Measurements from ENCODE around the gene FUT2.

FUT2 gene

DNA sequence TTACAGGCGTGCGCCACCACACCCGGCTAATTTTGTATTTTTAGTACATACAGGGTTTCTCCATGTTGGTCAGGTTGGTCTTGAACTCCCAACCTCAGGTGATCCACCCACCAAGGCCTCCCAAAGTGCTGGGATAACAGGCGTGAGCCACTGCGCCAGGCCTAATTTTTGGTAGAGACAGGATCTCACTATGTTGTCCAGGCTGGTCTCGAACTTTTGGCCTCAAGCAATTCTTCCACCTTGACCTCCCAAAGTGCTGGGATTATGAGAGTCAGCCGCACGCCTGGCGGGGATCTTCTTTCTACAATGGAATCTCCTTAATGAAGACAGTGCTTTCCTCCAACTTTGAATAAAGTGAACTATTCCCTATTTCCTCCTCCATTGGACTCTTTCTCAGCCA lies 38.9 kb downstream of the FUT2 start:
- no peak for DNase-seq

DNA sequence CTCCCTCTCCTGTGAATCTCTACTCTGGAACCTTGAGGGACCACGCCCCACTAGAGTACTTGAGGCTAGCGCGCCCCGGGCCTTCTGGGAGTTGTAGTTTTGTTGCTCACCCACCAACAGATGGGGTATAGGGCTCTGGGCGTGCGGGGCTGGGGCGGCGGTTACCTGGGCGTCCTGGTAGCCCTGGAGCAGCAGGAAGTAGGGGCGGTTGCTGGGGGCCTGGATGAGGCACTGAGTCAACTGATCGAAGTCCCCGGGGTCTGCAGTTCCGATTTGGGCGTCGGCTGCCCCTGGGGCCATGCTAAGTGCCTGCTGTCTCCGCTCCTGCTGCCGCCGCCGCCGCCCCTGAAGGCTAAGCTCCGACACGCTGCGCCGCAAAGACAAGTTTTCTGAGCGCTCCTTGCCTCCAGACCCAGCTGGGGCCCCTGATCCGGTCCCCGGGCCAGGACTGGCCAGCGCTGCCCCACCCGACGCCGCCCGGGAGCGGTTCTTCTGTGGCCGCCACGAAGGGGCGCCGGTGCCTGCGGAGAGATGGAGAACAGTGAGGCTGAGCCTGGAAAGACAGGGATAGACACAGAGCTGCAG lies 39.4 kb downstream of the FUT2 start:
- DNase-seq: no peak

DNA sequence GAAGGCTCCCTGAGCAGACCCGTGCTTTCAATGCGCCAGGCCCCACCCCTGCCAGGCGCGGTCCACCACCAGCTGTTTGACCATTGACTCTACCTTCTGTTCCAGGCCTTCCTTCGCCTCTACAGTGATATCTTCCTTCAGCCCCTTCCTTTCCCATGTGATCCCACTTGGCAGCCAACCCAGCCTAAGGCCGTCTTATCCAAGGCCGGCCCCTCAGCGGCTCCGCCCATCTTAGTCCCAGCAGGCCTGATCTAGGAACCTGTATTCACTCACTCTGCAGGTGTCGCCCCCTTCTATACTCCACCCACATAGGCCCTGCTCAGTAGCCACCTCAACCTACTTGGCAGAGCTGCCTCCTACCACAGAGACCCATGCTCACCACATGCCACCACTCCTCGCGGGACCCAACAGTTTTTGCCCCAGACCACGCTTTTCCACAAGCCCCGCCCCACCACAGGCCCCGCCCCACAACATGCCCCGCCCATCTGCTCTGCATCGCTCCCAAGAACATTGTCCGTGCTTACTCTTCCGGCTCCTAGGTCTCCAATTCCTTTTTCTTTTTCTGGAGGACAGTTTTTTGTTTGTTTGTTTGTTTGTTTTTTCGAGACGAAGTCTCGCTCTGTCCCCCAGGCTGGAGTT lies 41.7 kb downstream of the FUT2 start:
- DNase-seq: no peak

DNA sequence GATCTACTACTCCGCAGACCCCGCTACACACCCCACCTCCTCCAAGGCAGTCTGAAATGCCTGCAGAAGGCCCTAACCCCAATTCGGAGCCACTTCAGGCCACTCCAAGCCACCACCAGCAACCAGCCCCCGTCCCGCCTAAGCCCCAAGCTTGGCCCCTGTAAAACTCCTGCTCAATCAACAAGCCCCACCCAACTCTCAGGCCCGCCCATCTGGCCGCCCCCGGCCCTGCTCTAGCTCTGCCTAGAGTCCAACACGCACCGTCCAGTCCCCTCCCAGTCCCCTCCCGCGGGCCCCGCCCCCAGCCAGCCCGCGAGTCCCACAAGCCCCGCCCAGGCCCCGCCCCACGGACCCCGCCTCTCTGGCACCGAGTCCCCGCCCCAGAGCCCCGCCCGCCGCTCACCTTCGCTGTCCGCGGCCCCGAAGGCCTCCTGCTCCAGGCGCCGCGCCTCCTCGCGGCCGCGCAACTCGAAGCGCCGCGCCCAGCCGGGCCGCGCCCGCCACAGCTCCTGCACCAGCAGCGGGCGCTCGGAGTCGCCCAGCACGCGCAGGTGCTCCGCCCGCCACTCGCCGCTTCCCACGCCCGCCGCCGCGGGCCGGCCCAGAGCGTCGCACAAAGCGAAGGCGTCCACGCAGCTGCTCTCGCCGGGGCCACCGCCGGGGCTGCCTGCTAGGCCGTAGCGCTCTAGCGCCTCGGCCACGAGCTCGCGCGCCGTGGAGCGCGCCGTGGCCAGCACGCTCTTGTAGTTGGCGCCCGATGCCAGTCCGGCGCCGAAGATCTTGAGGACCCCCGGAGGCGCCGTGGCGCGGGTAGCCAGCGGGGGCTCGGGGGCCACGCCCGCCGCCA lies 43.0 kb downstream of the FUT2 start:
- peak; percentile 81 for DNase-seq

GRCh38 chr19:48739404-48740163 lies 43.8 kb downstream of the FUT2 start:
- peak; percentile 37 for DNase-seq

- no peak for DNase-seq
Observed at GRCh38 chr19:48740164-48740972, 44.6 kb downstream of the FUT2 start, which contains the start of gene RASIP1. Gene RASIP1 (minus strand): TSS chr19:48740610. CDS start chr19:48740282, 328 bp downstream.

GRCh38 chr19:48741129-48741999 lies 45.6 kb downstream of the FUT2 start:
- no peak for DNase-seq

DNA sequence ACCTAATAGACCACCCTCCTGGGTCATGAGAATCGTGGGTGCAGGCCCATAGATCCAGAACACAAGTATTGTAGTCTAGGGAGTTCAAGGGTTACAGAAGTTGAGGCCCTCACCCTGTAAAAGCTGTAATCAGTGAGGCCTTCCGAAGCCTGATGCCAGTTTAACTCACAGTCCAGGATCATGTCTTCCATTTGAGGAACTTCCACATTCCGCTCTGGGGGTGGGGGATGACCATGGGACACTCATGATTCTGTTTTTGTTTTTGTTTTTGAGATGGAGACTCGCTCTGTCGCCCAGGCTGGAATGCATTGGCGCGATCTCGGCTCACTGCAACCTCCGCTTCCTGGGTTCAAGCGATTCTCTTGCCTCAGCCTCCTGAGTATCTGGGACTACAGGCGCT lies 46.3 kb downstream of the FUT2 start:
- no peak for DNase-seq

DNA sequence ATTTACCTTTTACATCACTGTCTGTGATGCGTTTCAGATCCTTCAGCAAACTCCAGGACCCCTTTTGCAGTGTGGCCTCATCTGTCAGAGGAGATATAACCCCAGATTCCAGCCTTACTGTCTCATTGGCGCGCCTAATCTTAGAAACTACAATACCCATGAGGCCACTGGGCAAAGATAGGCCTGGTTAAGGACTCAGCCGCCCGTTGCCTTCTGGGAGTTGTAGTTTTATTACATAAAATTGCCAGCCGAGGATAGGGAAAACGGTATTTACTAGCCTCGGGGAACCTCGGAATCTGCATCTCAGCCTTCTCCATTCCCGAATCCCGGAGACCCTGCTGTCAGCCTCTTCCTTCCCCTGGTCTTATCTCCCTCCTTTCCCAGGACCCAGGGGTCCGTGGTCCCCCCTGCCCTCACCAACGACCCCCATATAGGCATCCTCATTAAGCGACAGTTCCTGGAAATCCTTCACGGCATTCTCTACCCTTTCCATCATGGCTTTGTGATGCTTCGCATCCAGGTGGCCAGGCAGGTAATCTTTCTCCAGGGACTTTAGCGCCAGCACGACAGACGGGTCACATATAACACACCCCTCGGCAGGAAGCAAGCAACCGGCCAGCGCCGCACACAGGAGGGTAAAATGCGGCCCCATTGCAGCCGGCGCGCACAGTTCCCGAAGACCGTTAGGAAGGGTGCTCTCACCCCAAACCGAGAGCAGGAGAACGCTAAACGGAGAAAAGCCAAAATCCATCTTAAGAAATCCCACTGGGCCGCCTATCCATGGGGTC lies 49.6 kb downstream of the FUT2 start:
- DNase-seq: peak; percentile 46

DNA sequence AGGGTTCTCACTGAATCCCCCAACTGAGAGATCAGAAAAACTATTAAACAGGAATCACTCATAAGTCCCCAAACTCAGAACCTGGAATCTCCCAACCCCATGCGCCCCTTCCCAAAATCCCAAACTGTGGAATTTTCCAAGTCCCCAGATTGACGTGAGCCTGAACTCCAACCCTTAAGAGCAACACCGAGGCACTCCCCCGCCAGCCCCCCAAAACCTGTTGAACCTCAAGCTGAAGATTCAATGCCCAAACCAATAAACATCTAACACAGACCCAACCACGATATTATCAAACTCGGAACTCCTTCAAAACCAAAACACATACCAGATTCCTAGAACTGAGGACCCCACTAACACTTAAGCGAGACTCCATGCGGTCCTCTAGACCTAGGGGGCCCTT lies 50.3 kb downstream of the FUT2 start:
- DNase-seq: no peak

- no peak for DNase-seq
Observed at GRCh38 chr19:48746738-48747575, 51.2 kb downstream of the FUT2 start, which contains the start of gene IZUMO1. Gene IZUMO1 (minus strand): TSS chr19:48746909. CDS start chr19:48745859, 1,050 bp downstream.

DNA sequence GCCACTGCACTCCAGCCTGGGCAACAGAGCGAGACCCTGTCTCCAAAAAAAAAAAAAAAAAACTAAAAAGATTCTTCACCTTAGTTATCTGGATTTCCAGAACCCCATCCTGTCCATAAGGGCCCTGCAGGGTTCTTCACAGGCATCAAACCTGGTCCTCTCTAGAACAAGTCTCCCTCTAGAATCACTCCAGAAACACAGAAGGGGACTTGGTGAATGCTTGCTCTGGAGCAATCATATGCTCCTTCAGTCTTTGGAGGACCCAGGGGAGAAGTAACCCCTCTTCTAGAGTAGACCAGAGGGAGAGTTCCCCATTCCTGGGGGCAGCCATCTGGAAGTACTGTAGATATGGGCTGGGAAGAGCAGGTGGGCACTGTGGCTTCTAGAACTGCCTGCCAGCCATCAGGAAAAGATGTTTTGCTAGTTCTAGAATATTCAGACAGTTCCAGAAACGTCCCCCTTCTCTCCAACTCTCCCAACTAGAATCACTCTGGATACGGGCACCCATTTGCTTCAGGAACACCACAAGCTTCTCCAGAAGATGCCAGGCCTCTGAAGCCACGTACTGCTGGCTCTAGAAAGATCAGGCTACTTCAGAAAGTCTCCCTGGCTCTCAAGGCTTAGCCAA lies 53.9 kb downstream of the FUT2 start:
- DNase-seq: no peak

GRCh38 chr19:48750351-48750750 lies 54.6 kb downstream of the FUT2 start:
- no peak for DNase-seq

DNA sequence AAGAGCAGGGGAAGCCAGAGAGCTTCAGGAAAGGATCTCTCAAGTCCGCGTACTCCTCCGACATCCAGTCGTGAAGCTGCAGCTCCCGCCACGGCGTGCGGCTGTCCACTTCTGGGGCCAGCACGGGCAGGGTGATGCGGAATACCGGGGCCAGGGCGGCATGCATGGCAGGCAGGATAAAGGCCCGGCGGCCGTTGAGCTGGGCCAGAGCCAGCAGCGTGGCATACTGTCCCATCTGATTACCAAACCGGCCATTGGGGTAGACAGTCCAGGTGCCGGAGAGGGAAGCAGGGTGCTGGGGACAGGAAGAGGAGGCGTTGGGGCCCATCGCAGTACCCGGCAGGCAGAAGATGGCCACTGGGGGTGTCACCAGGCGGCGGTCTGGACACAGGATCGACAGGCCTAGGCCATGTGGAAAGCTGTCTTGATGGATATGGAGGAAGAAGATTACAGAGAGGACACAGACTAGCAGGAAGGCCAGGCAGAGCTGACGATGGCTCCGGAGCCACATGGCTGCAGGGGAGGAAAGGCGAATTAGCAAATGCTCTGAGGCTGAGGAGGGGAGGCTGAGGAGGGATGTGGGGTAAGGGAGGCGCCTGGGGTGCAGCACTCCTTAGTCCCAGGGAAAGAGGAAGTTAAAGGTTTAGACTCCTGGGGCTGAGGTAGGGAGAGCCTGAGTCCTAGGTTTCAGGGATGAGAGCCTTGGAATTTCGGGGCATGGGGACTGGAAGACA lies 55.2 kb downstream of the FUT2 start:
- no peak for DNase-seq

DNA sequence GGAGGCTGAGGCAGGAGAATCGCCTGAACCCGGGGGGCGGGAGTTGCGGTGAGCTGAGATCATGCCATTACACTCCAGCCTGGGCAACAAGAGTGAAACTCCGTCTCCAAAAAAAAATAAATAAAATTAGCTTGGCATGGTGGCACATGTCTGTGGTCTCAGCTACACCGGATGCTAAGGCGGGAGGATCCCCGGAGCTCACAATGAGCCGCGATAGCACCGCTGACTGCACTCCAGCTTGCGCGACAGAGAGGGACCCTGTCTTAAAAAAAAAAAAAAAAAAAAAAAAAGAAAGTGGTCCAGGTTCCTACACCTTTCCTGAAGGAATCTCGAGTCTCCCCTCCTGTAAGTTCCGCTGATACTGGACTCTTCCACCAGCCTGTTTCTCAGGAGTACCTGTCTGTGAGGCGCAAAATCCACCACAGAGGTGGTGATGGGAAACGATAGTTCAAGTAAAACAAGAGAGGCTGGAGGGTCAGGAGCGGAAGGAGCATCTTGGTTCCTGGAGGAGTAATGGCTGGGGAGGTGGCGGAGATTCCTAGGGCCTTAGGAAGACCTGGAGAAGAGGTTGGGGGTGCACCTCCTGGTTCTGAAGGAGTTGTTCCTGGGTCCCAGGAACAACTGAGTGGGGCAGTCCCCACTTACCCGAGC lies 56.2 kb downstream of the FUT2 start:
- DNase-seq: no peak

DNA sequence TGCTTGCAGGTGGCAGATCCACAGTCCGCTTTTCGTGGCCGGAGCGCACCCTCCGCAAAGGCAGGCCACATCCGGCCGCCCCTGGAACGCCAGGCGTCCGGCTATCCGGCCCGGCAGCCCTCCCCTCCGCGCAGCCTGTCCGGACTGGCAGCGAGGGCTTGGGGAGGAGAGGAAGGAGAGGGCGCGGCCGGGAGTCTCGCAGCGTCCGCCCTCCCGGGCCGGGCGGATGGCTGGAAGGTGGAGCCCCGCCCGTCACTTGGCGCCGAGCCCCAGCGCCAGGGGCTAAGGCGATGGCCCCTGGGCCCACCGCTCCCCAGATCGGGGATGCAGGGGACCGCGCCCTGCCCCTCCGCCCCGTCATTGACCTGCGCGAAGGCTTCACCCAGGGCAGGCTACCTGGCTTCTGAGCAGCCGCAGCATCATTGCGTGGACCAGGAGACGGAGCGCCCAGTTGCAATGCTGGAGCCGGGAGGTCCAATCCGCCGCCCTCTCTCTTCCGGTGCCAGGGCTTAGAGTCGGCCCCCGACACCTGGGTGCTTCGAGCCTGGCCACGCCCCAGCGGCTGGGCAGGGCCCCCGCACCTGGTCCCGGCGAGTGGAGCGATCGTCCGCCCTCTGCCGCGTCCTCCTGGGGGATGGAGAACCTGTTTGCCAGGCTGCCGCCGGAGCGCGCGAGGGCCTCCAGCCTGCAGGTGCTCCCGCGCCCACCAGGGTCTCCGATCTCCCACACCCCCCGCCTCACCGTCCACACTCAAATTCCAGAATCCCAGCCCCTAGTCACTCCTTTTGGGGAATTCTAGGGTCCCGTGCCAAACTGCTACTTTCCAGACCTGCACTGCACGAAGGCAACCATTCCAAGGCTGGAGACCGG lies 57.0 kb downstream of the FUT2 start, which contains the start of gene FUT1:
Gene FUT1, minus strand, starts transcription at position 146 of the 870 bp plus-strand sequence. CDS start 1,360 bp downstream, outside the sequence.
- peak; percentile 94 for DNase-seq

Measured in NCI-H510A treated with DMSO at 0.1 percent for 48 hours (cell line).